ENCODE results near the gene TNRC6A. TPM values are rescaled to one million over a fixed set of nuclear protein-coding genes. Genes with fewer than 3 reads are reported as not detected.

The TNRC6A gene
- total and polyA plus RNA-seq, 2 of the 13 experiments (the other 11 are each of a cell fraction or from before 2014, with no cell fraction given), result 30.9 to 43.6 TPM

DNA sequence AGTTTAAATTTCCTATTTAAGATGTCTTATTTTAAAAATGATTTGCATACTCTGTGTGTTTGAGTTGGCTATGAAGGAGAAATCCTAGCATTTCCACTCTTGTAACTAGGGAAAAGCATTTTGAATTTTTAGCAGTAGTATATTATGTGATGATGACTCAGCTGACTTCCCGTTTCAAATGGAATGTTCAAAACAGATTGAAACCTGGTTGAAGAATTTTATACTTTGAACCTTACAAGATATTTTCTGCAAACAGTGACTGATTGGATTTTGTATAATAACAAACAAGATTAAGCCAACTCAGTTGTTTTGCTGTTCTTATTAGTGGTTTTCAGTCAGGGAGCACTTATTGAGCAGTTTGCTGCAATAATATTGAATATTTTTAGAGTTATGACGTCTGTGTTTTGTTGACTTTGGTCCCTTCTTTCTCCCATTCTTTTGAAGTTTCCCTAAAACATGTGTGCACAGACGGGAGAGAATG lies 8.0 kb downstream of the TNRC6A start (continued):
- TF ChIP-seq, protein P1, sequence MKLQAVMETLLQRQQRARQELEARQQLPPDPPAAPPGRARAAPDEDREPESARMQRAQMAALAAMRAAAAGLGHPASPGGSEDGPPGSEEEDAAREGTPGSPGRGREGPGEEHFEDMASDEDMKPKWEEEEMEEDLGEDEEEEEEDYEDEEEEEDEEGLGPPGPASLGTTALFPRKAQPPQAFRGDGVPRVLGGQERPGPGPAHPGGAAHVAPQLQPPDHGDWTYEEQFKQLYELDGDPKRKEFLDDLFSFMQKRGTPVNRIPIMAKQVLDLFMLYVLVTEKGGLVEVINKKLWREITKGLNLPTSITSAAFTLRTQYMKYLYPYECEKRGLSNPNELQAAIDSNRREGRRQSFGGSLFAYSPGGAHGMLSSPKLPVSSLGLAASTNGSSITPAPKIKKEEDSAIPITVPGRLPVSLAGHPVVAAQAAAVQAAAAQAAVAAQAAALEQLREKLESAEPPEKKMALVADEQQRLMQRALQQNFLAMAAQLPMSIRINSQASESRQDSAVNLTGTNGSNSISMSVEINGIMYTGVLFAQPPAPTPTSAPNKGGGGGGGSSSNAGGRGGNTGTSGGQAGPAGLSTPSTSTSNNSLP (IDR thresholded peaks at IDR 0.05; ENCODE audit: low read depth, low read length), result peak; percentile 96
- TF ChIP-seq ZNF496 (CRISPR knock-in tag; IDR thresholded peaks at IDR 0.05; ENCODE audit: insufficient replicate concordance), result no peak
- no peak for TF ChIP-seq ZNF468 (CRISPR knock-in tag; IDR thresholded peaks at IDR 0.05)
- no peak for TF ChIP-seq PITX1 (CRISPR knock-in tag; IDR thresholded peaks at IDR 0.05)
- TF ChIP-seq POLR2AphosphoS2 (IDR thresholded peaks at IDR 0.05; ENCODE audit: low read depth, low read length), result no peak
- peak in 1 of 2 experiments; percentile 62; a peak in 1 of 4 replicates for TF ChIP-seq KLF16 (CRISPR knock-in tag; IDR thresholded peaks at IDR 0.05)
- TF ChIP-seq, protein P2, sequence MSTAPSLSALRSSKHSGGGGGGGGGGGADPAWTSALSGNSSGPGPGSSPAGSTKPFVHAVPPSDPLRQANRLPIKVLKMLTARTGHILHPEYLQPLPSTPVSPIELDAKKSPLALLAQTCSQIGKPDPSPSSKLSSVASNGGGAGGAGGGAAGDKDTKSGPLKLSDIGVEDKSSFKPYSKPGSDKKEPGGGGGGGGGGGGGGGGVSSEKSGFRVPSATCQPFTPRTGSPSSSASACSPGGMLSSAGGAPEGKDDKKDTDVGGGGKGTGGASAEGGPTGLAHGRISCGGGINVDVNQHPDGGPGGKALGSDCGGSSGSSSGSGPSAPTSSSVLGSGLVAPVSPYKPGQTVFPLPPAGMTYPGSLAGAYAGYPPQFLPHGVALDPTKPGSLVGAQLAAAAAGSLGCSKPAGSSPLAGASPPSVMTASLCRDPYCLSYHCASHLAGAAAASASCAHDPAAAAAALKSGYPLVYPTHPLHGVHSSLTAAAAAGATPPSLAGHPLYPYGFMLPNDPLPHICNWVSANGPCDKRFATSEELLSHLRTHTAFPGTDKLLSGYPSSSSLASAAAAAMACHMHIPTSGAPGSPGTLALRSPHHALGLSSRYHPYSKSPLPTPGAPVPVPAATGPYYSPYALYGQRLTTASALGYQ (CRISPR knock-in tag; IDR thresholded peaks at IDR 0.05), result peak; percentile 18; the same call in 1 of the 2 replicates
- no peak for TF ChIP-seq SP1 (IDR thresholded peaks at IDR 0.05)
- TF ChIP-seq SP1 (CRISPR knock-in tag; IDR thresholded peaks at IDR 0.05), result no peak
- no peak for TF ChIP-seq NFKB2 (CRISPR knock-in tag; IDR thresholded peaks at IDR 0.05; ENCODE audit: borderline replicate concordance)
- TF ChIP-seq SAP130 (CRISPR knock-in tag; IDR thresholded peaks at IDR 0.05; ENCODE audit: low read depth), result peak; percentile 63
- TF ChIP-seq ZNF672 (CRISPR knock-in tag; IDR thresholded peaks at IDR 0.05), result no peak
- no peak for TF ChIP-seq SNAI1 (CRISPR knock-in tag; IDR thresholded peaks at IDR 0.05; ENCODE audit: borderline replicate concordance)
- TF ChIP-seq ELK4 (CRISPR knock-in tag; IDR thresholded peaks at IDR 0.05; ENCODE audit: borderline replicate concordance), result no peak
- TF ChIP-seq ZBTB21 (CRISPR knock-in tag; IDR thresholded peaks at IDR 0.05), result peak; percentile 52; the same call in 1 of the 2 replicates
- no peak for TF ChIP-seq ZNF687 (CRISPR knock-in tag; IDR thresholded peaks at IDR 0.05)
- no peak for TF ChIP-seq MNT (IDR thresholded peaks at IDR 0.05)
- TF ChIP-seq ISL2 (CRISPR knock-in tag; IDR thresholded peaks at IDR 0.05), result peak; percentile 44; the same call in 1 of the 2 replicates
- TF ChIP-seq CCDC6 (CRISPR knock-in tag; IDR thresholded peaks at IDR 0.05), result no peak
